ENCODE measurements around the gene SNED1.

Gene SNED1

DNA sequence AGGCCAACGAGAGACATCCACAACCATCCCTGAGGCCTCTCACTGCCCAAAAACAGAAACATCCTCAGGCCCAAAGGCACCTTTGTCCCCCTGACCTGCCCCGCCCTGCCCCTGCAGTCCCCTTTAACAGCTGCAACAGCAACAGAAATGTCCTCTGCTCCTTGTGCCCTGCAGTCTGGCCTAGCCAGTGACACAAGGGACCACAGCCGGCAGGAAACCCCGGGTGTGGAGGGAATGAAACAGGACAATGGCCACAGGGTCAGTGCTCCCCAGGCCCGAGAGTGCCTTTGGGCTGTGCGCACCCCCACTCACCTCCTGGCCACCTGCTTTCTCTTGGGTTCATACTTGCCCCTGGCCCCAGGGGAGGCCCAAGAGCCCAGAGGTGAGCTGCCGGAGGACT lies 35.6 kb downstream of the SNED1 start:
- no peak overlapping the region for H3K27ac ChIP-seq
- no peak overlapping the region for H2AFZ ChIP-seq (ENCODE audit: low read depth)
- no peaks in the 10 kb centered on the region for H3K36me3 ChIP-seq (ENCODE audit: insufficient read depth)
- H3K27me3 ChIP-seq (ENCODE audit: insufficient read depth, low read depth): no peaks in the 10 kb centered on the region; the same call in 1 of the 2 replicates
- no peak overlapping the region for H3K4me3 ChIP-seq (IDR thresholded peaks at IDR 0.05; ENCODE audit: insufficient read depth, low read depth, low read length)
- no peaks in the 10 kb centered on the region for H3K79me2 ChIP-seq (ENCODE audit: insufficient read depth, low read depth)
- no peak for TF ChIP-seq CTCF (conservative IDR thresholded peaks at IDR 0.05; ENCODE audit: low read depth, low read length)
- H3K4me2 ChIP-seq: no peak overlapping the region
- no peaks in the 10 kb centered on the region for H4K20me1 ChIP-seq (ENCODE audit: insufficient read depth)
- H3K9ac ChIP-seq: no peak overlapping the region
- no peaks in the 10 kb centered on the region for H3K4me1 ChIP-seq (ENCODE audit: low read depth, poor library complexity, severe bottlenecking)

DNA sequence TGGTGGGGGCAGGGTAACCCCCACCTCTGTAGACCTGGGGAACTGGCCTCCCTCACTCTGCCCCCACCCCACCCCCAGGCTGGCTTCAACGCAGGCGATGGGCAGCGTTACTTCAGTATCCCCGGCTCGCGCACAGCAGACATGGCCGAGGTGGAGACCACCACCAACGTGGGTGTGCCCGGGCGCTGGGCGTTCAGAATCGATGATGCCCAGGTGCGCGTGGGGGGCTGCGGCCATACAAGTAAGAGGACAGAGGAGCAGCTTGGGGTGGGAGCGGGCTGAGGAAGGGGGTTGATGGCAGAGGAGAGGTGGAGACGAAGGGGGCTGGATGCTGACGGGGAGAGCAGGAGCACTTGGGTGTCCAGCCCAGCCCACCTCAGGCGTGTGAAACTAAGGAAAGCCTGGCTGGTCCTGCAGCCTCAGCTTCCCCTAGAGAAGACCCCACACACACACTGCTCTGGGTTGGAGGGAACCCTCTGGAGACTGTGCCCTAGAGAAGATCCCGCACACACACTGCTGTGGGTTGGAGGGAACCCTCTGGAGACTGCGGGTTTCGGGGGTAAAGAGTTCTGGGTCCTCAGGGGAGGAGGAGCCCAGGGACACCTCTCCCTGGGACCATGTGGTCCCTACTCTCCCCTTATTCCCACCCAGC lies 36.2 kb downstream of the SNED1 start:
- Histone ChIP-seq H3K4me2 (no peak overlapping the region), H4K20me1 (ENCODE audit: insufficient read depth) (no peaks in the 10 kb centered on the region), H3K4me3 (IDR thresholded peaks at IDR 0.05; ENCODE audit: insufficient read depth, low read depth, low read length) (no peak overlapping the region), H3K36me3 (ENCODE audit: insufficient read depth) (no peaks in the 10 kb centered on the region), H3K27ac (no peak overlapping the region), H2AFZ (ENCODE audit: low read depth) (no peak overlapping the region), H3K27me3 (ENCODE audit: insufficient read depth, low read depth) (no peaks in the 10 kb centered on the region; the same call in 1 of the 2 replicates), H3K79me2 (ENCODE audit: insufficient read depth, low read depth) (no peaks in the 10 kb centered on the region), H3K4me1 (ENCODE audit: low read depth, poor library complexity, severe bottlenecking) (no peaks in the 10 kb centered on the region), H3K9ac (no peak overlapping the region)
- TF ChIP-seq CTCF (conservative IDR thresholded peaks at IDR 0.05; ENCODE audit: low read depth, low read length): no peak

- Histone ChIP-seq H3K27me3 (ENCODE audit: insufficient read depth, low read depth) (peaks cover 2% of the 10 kb centered on the region; the same call in 1 of the 2 replicates), H3K4me3 (IDR thresholded peaks at IDR 0.05; ENCODE audit: insufficient read depth, low read depth, low read length) (no peak overlapping the region), H3K9ac (no peak overlapping the region), H2AFZ (ENCODE audit: low read depth) (no peak overlapping the region), H4K20me1 (ENCODE audit: insufficient read depth) (no peaks in the 10 kb centered on the region), H3K4me1 (ENCODE audit: low read depth, poor library complexity, severe bottlenecking) (no peaks in the 10 kb centered on the region), H3K36me3 (ENCODE audit: insufficient read depth) (no peaks in the 10 kb centered on the region), H3K27ac (no peak overlapping the region), H3K79me2 (ENCODE audit: insufficient read depth, low read depth) (no peaks in the 10 kb centered on the region), H3K4me2 (no peak overlapping the region)
- no peak for TF ChIP-seq CTCF (conservative IDR thresholded peaks at IDR 0.05; ENCODE audit: low read depth, low read length)
Measured at GRCh38 chr2:241035142-241035817, 36.9 kb downstream of the SNED1 start.

DNA sequence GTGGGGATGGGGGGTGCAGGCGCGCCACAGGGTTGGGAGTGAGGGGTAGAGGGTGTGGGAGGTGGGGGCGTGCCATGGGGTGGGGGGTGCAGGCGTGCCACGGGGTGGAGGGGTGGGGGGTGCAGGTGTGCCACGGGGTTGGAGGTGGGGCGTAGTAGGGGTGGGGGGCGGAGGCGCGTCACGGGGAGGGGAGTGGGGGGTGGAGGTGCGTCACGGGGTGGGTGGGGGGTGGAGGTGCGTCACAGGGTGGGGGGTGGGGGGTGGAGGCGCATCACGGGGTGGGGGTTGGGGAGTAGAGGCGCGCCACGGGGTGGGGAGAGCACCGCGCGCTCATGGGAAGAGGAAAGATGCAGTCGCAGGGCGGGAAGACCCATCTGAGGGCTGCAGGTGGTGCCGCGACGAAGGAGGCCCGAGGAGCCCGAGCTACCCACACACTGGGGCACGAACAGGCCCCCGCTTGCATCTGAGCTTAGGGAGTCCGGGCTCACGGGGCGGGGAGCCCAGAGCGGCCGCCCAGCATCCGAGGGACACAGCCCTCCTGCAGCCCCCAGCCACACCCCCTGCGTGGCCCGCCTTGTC lies 37.5 kb downstream of the SNED1 start:
- H2AFZ ChIP-seq (ENCODE audit: low read depth): peak overlapping the region; percentile 59; the same call in 1 of the 2 replicates
- no peak overlapping the region for H3K27ac ChIP-seq
- H3K36me3 ChIP-seq (ENCODE audit: insufficient read depth): no peaks in the 10 kb centered on the region
- H3K4me3 ChIP-seq (IDR thresholded peaks at IDR 0.05; ENCODE audit: insufficient read depth, low read depth, low read length): peak overlapping the region; percentile 75
- no peaks in the 10 kb centered on the region for H3K79me2 ChIP-seq (ENCODE audit: insufficient read depth, low read depth)
- no peak for TF ChIP-seq CTCF (conservative IDR thresholded peaks at IDR 0.05; ENCODE audit: low read depth, low read length)
- H3K27me3 ChIP-seq (ENCODE audit: insufficient read depth, low read depth): peaks cover 2% of the 10 kb centered on the region; the same call in 1 of the 2 replicates
- no peaks in the 10 kb centered on the region for H3K4me1 ChIP-seq (ENCODE audit: low read depth, poor library complexity, severe bottlenecking)
- peak overlapping the region; percentile 78 for H3K4me2 ChIP-seq
- H4K20me1 ChIP-seq (ENCODE audit: insufficient read depth): no peaks in the 10 kb centered on the region
- H3K9ac ChIP-seq: no peak overlapping the region
